ENCODE results near the gene CD248.

DNA sequence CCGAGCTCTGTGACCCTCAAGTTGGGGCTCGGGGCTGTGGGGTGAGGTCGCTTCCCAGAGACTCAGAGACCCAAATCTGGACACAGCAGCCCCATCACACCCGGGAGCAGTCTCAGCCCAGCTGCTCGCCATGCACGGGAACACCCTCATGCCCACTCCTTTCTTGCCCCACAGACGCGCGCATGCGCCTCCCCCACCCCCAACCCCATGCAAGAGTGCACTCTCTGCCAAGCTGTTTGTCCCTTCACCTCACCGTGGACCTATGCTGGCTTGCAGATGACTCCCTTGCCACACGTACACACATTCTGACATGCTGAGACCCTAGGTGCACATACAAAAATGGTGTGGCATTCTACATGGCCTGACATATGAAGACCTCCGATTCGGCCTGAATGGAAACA lies 478 bp upstream of the CD248 start:
- TF ChIP-seq, protein P1, sequence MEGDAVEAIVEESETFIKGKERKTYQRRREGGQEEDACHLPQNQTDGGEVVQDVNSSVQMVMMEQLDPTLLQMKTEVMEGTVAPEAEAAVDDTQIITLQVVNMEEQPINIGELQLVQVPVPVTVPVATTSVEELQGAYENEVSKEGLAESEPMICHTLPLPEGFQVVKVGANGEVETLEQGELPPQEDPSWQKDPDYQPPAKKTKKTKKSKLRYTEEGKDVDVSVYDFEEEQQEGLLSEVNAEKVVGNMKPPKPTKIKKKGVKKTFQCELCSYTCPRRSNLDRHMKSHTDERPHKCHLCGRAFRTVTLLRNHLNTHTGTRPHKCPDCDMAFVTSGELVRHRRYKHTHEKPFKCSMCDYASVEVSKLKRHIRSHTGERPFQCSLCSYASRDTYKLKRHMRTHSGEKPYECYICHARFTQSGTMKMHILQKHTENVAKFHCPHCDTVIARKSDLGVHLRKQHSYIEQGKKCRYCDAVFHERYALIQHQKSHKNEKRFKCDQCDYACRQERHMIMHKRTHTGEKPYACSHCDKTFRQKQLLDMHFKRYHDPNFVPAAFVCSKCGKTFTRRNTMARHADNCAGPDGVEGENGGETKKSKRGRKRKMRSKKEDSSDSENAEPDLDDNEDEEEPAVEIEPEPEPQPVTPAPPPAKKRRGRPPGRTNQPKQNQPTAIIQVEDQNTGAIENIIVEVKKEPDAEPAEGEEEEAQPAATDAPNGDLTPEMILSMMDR (conservative IDR thresholded peaks at IDR 0.05 in 1 of 2, IDR thresholded peaks at IDR 0.05 in 1 of 2; ENCODE audit: extremely low read depth in 1 of 2, insufficient read depth in 1 of 2, low read depth in 1 of 2, low read length in 2 of 2), result no peak
- TF ChIP-seq EZH2 (IDR thresholded peaks at IDR 0.05; ENCODE audit: borderline replicate concordance, low read length), result no peak
